H1 (cell line): ENCODE results near the gene ABITRAM. TPM values are rescaled to one million over a fixed set of nuclear protein-coding genes. Genes with fewer than 3 reads are reported as not detected.

Experiments
- TAF7 ChIP-seq: optimal IDR thresholded peaks from 2 replicates; pipeline ENCODE3; 2011; ENCODE audit warnings: low read depth, mild to moderate bottlenecking, inconsistent platforms, low read length, moderate library complexity, borderline replicate concordance
- polyA plus RNA-seq, 7 experiments: library from polyadenylated mRNA; depleted of rRNA in 3 of 7; stranded (reverse) in 5 of 7; unstranded in 2 of 7; fragments of >200 nt in 5 of 7; fragments of 200-250 nt in 2 of 7; gene quantifications; 1 replicate in 5 of 7; 2 replicates in 1 of 7; 4 replicates in 1 of 7; pipeline versions ENCODE4 v1.2.1 to v1.2.3, GENCODE V29; 2011 to 2013; ENCODE audit warnings: missing spikeins in 2 of 7, mixed read lengths in 2 of 7
- total RNA-seq: library from RNA; stranded (reverse); fragmentation: NEBNext Ultra II Directional; extraction: Animal tissue kit (Norgen Biotek cat#: 25700); gene quantifications from 2 replicates; pipeline ENCODE4 v1.2.1, GENCODE V29; 2021

ABITRAM gene
- total and polyA plus RNA-seq, 2 of the 8 experiments (the other 6 are each of a cell fraction or from before 2014, with no cell fraction given) = 8.4 to 9.0 TPM

GRCh38 chr9:108960331-108960730, 26.1 kb downstream of the ABITRAM start (continued):
- no peak for TF ChIP-seq TAF7
